HL-60 (cell line): Measurements from ENCODE around the gene SOCS4.

Experiments
- DNase-seq, 2 experiments: peaks; one replicate each; pipeline ENCODE4 v3.0.0-alpha.2; 2010 to 2020; ENCODE audit warnings: low read depth in 1 of 2, low spot score in 1 of 2
- H3K27ac ChIP-seq: fragments of 250-450 bp; sonication (Bioruptor Pico); replicated peaks from 2 replicates; pipeline ENCODE4 v1.5.1; 2020; ENCODE audit warnings: mild to moderate bottlenecking, moderate library complexity
- H3K27me3 ChIP-seq: fragments of 250-450 bp; sonication (Bioruptor Pico); 2 replicates; pipeline ENCODE4 v1.5.1; 2021; ENCODE audit warnings: mild to moderate bottlenecking, moderate library complexity; ENCODE audit not compliant: insufficient read depth, poor library complexity, severe bottlenecking
- H3K4me3 ChIP-seq: replicated peaks from 2 replicates; pipeline ENCODE4 v1.5.1; 2011; ENCODE audit warnings: mild to moderate bottlenecking, control low read depth, low read length; ENCODE audit not compliant: insufficient read depth
- GABPA ChIP-seq: IDR thresholded peaks from 2 replicates; pipeline ENCODE4 v1.6.1; 2012; ENCODE audit warnings: low read depth
- POLR2AphosphoS5 ChIP-seq: IDR thresholded peaks from 2 replicates; pipeline ENCODE4 v1.6.1; 2012; ENCODE audit warnings: low read depth
- SPI1 ChIP-seq: IDR thresholded peaks from 2 replicates; pipeline ENCODE4 v1.6.1; 2012; ENCODE audit warnings: low read depth, mild to moderate bottlenecking, borderline replicate concordance
- TF ChIP-seq, protein P1 (sequence below): IDR thresholded peaks from 2 replicates; pipeline ENCODE4 v1.6.1; 2012; ENCODE audit warnings: low read depth; ENCODE audit not compliant: insufficient replicate concordance
- TF ChIP-seq, protein P2 (sequence below): IDR thresholded peaks from one replicate; pipeline ENCODE4 v1.5.1; 2011; ENCODE audit warnings: low read length, control low read depth, inconsistent platforms; ENCODE audit not compliant: insufficient read depth

The SOCS4 gene

GRCh38 chr14:55048900-55049436, 21.9 kb downstream of the SOCS4 start:
- DNase-seq, result no peak
- Histone ChIP-seq H3K27me3 (no peaks in the 10 kb centered on the region), H3K4me3 (no peak overlapping the region), H3K27ac (no peak overlapping the region)
- TF ChIP-seq SPI1 (no peak), POLR2AphosphoS5 (no peak), GABPA (no peak)
- TF ChIP-seq, protein P1, sequence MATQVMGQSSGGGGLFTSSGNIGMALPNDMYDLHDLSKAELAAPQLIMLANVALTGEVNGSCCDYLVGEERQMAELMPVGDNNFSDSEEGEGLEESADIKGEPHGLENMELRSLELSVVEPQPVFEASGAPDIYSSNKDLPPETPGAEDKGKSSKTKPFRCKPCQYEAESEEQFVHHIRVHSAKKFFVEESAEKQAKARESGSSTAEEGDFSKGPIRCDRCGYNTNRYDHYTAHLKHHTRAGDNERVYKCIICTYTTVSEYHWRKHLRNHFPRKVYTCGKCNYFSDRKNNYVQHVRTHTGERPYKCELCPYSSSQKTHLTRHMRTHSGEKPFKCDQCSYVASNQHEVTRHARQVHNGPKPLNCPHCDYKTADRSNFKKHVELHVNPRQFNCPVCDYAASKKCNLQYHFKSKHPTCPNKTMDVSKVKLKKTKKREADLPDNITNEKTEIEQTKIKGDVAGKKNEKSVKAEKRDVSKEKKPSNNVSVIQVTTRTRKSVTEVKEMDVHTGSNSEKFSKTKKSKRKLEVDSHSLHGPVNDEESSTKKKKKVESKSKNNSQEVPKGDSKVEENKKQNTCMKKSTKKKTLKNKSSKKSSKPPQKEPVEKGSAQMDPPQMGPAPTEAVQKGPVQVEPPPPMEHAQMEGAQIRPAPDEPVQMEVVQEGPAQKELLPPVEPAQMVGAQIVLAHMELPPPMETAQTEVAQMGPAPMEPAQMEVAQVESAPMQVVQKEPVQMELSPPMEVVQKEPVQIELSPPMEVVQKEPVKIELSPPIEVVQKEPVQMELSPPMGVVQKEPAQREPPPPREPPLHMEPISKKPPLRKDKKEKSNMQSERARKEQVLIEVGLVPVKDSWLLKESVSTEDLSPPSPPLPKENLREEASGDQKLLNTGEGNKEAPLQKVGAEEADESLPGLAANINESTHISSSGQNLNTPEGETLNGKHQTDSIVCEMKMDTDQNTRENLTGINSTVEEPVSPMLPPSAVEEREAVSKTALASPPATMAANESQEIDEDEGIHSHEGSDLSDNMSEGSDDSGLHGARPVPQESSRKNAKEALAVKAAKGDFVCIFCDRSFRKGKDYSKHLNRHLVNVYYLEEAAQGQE, result no peak
- TF ChIP-seq, protein P2, sequence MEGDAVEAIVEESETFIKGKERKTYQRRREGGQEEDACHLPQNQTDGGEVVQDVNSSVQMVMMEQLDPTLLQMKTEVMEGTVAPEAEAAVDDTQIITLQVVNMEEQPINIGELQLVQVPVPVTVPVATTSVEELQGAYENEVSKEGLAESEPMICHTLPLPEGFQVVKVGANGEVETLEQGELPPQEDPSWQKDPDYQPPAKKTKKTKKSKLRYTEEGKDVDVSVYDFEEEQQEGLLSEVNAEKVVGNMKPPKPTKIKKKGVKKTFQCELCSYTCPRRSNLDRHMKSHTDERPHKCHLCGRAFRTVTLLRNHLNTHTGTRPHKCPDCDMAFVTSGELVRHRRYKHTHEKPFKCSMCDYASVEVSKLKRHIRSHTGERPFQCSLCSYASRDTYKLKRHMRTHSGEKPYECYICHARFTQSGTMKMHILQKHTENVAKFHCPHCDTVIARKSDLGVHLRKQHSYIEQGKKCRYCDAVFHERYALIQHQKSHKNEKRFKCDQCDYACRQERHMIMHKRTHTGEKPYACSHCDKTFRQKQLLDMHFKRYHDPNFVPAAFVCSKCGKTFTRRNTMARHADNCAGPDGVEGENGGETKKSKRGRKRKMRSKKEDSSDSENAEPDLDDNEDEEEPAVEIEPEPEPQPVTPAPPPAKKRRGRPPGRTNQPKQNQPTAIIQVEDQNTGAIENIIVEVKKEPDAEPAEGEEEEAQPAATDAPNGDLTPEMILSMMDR, result no peak

DNA sequence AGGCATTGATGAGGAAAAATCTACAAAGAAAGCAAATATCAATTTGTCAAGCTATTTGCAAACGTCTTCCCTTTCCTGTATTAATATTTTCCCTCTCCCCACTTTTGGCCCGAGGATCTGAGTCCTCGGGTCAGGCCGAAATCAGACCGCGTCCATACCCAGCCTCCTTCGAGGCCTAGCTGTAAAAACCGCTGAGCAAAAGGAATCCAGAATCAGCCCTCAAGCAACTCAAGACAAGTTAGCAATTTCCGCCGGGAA, 24.1 kb downstream of the SOCS4 start:
- H3K27ac ChIP-seq, result peak overlapping the region; percentile 100
- H3K27me3 ChIP-seq, result no peaks in the 10 kb centered on the region
- TF ChIP-seq, protein P1, result no peak
- TF ChIP-seq POLR2AphosphoS5, result no peak
- TF ChIP-seq GABPA, result no peak
- TF ChIP-seq, protein P2, result no peak
- TF ChIP-seq SPI1, result no peak
- H3K4me3 ChIP-seq, result peak overlapping the region; percentile 83
- no peak for DNase-seq

DNA sequence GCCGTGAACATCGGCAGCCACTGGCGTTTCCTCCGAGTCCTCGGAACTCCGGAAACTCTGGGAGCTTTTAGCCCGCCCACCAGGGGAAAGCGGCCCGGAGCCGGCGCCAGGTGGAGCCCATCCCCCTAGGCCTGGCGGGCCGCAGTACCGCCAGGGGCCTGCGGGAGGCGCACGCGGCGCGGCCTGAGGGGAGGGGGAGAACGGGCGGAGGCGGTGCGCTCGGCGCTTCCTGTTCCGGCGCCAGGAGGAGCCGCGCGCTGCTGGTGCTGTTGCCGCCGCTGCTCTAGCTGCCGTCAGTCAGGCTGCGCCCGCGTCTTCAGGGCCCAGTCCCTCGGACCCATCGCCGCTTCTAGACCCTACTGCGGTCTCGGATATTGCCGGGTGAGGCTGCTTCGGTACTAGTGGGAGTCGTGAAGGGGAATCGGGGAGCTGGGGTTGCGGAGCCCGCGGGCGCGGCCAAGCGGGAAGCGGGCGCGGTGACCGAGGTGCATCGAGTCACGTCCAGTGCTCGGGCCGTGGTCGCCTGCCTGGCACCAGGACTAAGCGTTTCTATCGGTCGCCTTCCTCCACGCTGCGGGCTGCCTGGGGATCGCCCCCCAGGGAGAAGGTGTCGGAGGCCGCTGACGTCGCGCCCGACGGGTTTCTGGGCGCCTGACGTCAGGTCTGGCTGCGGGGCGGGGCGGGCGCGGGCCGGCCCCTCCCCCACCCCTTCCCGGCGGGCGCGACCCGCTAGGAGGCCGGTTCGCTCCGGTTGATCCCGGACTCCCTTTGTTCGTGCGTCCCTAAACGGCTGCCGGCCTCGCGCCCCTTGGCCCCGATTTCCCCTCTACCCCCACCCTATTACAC, 24.6 kb downstream of the SOCS4 start, which contains the start of gene MAPK1IP1L:
Gene MAPK1IP1L, plus strand, starts transcription at position 225 of the 846 bp plus-strand sequence. CDS start 10,037 bp downstream, outside the sequence.
- Histone ChIP-seq H3K4me3 (peak within 1 kb of the TSS; percentile 83), H3K27ac (peak within 1 kb of the TSS; percentile 100), H3K27me3 (no peaks in the 10 kb centered on the region)
- DNase-seq, result peak; percentile 82 to 84
- TF ChIP-seq SPI1, result no peak
- TF ChIP-seq, protein P1, result peak; percentile 52
- TF ChIP-seq, protein P2, result peak; percentile 89
- TF ChIP-seq GABPA, result peak; percentile 76
- peak; percentile 98 for TF ChIP-seq POLR2AphosphoS5
